Measurements from ENCODE around the gene MAMDC4.

The MAMDC4 gene

GRCh38 chr9:136888454-136888853 is 36.3 kb downstream of the MAMDC4 start:
- peaks cover 9% of the 10 kb centered on the region for H3K79me2 ChIP-seq (ENCODE audit: control insufficient read depth, insufficient read depth, low read length, poor library complexity)
- peaks cover 2% of the 10 kb centered on the region for H3K9me3 ChIP-seq (ENCODE audit: insufficient read depth, low read depth, low read length)
- H2BK12ac ChIP-seq (ENCODE audit: low read length) = no peak overlapping the region
- H3K36me3 ChIP-seq (ENCODE audit: control insufficient read depth in 1 of 2, insufficient read depth in 2 of 2, low read length in 2 of 2) = peaks cover 13 to 21% of the 10 kb centered on the region in 2 experiments
- no peak overlapping the region for H4K12ac ChIP-seq (ENCODE audit: low read depth, low read length)
- H3K27me3 ChIP-seq (ENCODE audit: insufficient read depth, low read length) = no peaks in the 10 kb centered on the region
- H3K14ac ChIP-seq (ENCODE audit: low read length) = no peak overlapping the region
- no peak overlapping the region for H2BK5ac ChIP-seq (ENCODE audit: low read depth, low read length, poor library complexity)
- no peak overlapping the region for H3K23ac ChIP-seq (ENCODE audit: low read length)
- no peak overlapping the region for H4K91ac ChIP-seq (ENCODE audit: low read depth, low read length)
- H3K79me1 ChIP-seq (ENCODE audit: low read length) = peaks cover 10% of the 10 kb centered on the region
- H3K9ac ChIP-seq (ENCODE audit: low read length) = no peak overlapping the region
- DNase-seq = no peak
- no CpG with 5 or more reads among the region's 8 CpGs for WGBS (ENCODE audit: extremely low coverage, insufficient coverage, insufficient read length)
- no peak overlapping the region for H3K18ac ChIP-seq (ENCODE audit: low read length)
- no peak overlapping the region for H3K4me3 ChIP-seq (ENCODE audit: low read depth, low read length)
- H4K8ac ChIP-seq (ENCODE audit: low read depth, low read length) = no peak overlapping the region
- no peak overlapping the region for H3K27ac ChIP-seq (ENCODE audit: low read depth, low read length)
- no peak overlapping the region for H2AFZ ChIP-seq (ENCODE audit: insufficient read depth, low read length, poor library complexity)
- H2AK5ac ChIP-seq (ENCODE audit: low read length) = no peak overlapping the region
- no peak overlapping the region for H2BK120ac ChIP-seq (ENCODE audit: insufficient read depth, low read length, poor library complexity)
- H3K4me2 ChIP-seq (ENCODE audit: low read length) = no peak overlapping the region
- H3K4ac ChIP-seq (ENCODE audit: low read depth, low read length) = peak overlapping the region; percentile 61
- peaks cover 4 to 8% of the 10 kb centered on the region in 2 experiments for H3K4me1 ChIP-seq (ENCODE audit: control insufficient read depth in 1 of 2, insufficient read depth in 2 of 2, low read length in 2 of 2)

DNA sequence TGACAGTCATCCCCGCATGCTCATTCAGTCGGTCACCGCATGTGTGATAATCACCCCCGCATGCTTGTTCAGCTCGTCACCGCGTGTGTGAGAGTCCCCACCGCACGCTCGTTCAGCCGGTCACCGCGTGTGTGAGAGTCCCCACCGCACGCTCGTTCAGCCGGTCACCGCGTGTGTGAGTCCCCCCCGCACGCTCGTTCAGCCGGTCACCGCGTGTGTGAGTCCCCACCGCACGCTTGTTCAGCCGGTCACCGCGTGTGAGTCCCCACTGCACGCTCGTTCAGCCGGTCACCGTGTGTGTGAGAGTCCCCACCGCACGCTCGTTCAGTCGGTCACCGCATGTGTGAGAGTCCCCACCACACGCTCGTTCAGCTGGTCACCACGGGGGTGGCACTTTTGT is 37.7 kb downstream of the MAMDC4 start:
- H2AK5ac ChIP-seq (ENCODE audit: low read length) = no peak overlapping the region
- no peak overlapping the region for H3K27ac ChIP-seq (ENCODE audit: low read depth, low read length)
- no peak overlapping the region for H3K9ac ChIP-seq (ENCODE audit: low read length)
- no peak overlapping the region for H2AFZ ChIP-seq (ENCODE audit: insufficient read depth, low read length, poor library complexity)
- H3K4me3 ChIP-seq (ENCODE audit: low read depth, low read length) = peak overlapping the region; percentile 4
- H3K4me1 ChIP-seq (ENCODE audit: control insufficient read depth in 1 of 2, insufficient read depth in 2 of 2, low read length in 2 of 2) = peaks cover 4 to 8% of the 10 kb centered on the region in 2 experiments
- no peak overlapping the region for H3K18ac ChIP-seq (ENCODE audit: low read length)
- no peak overlapping the region for H4K91ac ChIP-seq (ENCODE audit: low read depth, low read length)
- no peak overlapping the region for H2BK5ac ChIP-seq (ENCODE audit: low read depth, low read length, poor library complexity)
- H3K4me2 ChIP-seq (ENCODE audit: low read length) = no peak overlapping the region
- no peak overlapping the region for H3K23ac ChIP-seq (ENCODE audit: low read length)
- H3K79me1 ChIP-seq (ENCODE audit: low read length) = peaks cover 10% of the 10 kb centered on the region
- H2BK120ac ChIP-seq (ENCODE audit: insufficient read depth, low read length, poor library complexity) = no peak overlapping the region
- no CpG with 5 or more reads among the region's 42 CpGs for WGBS (ENCODE audit: extremely low coverage, insufficient coverage, insufficient read length)
- no peak overlapping the region for H4K12ac ChIP-seq (ENCODE audit: low read depth, low read length)
- no peak overlapping the region for H4K8ac ChIP-seq (ENCODE audit: low read depth, low read length)
- H3K4ac ChIP-seq (ENCODE audit: low read depth, low read length) = peak overlapping the region; percentile 53
- no peaks in the 10 kb centered on the region for H3K27me3 ChIP-seq (ENCODE audit: insufficient read depth, low read length)
- H3K36me3 ChIP-seq (ENCODE audit: control insufficient read depth in 1 of 2, insufficient read depth in 2 of 2, low read length in 2 of 2) = peaks cover 16 to 21% of the 10 kb centered on the region in 2 experiments
- H2BK12ac ChIP-seq (ENCODE audit: low read length) = no peak overlapping the region
- peaks cover 2% of the 10 kb centered on the region for H3K9me3 ChIP-seq (ENCODE audit: insufficient read depth, low read depth, low read length)
- peaks cover 9% of the 10 kb centered on the region for H3K79me2 ChIP-seq (ENCODE audit: control insufficient read depth, insufficient read depth, low read length, poor library complexity)
- no peak for DNase-seq
- no peak overlapping the region for H3K14ac ChIP-seq (ENCODE audit: low read length)

DNA sequence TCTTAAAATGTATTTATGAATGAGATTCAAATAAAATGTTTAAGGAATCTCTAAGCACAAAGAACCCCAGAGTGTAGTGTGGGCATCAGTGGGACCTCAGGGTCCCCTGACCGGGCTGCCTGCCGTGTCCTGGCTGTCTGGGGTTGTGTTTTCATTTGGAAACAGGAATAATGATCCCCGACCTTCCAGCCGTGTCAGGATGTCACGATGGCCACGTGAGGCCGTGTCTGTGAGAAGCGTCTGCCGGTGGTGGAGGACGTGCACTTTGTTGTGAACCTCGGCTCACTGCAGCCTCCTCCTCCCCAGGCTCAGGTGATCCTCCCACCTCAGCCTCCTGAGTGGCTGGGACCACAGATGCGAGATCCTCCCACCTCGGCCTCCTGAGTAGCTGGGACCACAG is 38.5 kb downstream of the MAMDC4 start:
- Histone ChIP-seq H2AFZ (ENCODE audit: insufficient read depth, low read length, poor library complexity) (no peak overlapping the region), H4K8ac (ENCODE audit: low read depth, low read length) (no peak overlapping the region), H4K12ac (ENCODE audit: low read depth, low read length) (no peak overlapping the region), H3K27me3 (ENCODE audit: insufficient read depth, low read length) (no peaks in the 10 kb centered on the region), H2BK120ac (ENCODE audit: insufficient read depth, low read length, poor library complexity) (no peak overlapping the region), H3K18ac (ENCODE audit: low read length) (no peak overlapping the region), H3K4me3 (ENCODE audit: low read depth, low read length) (no peak overlapping the region), H3K4ac (ENCODE audit: low read depth, low read length) (peak overlapping the region; percentile 24), H3K4me1 (ENCODE audit: control insufficient read depth in 1 of 2, insufficient read depth in 2 of 2, low read length in 2 of 2) (peaks cover 4 to 5% of the 10 kb centered on the region in 2 experiments), H3K9me3 (ENCODE audit: insufficient read depth, low read depth, low read length) (peaks cover 2% of the 10 kb centered on the region), H3K36me3 (ENCODE audit: control insufficient read depth in 1 of 2, insufficient read depth in 2 of 2, low read length in 2 of 2) (peaks cover 20 to 24% of the 10 kb centered on the region in 2 experiments), H2AK5ac (ENCODE audit: low read length) (no peak overlapping the region), H3K9ac (ENCODE audit: low read length) (no peak overlapping the region), H3K23ac (ENCODE audit: low read length) (no peak overlapping the region), H3K27ac (ENCODE audit: low read depth, low read length) (no peak overlapping the region), H2BK12ac (ENCODE audit: low read length) (no peak overlapping the region), H3K79me1 (ENCODE audit: low read length) (peaks cover 10% of the 10 kb centered on the region), H2BK5ac (ENCODE audit: low read depth, low read length, poor library complexity) (no peak overlapping the region), H3K4me2 (ENCODE audit: low read length) (no peak overlapping the region), H3K79me2 (ENCODE audit: control insufficient read depth, insufficient read depth, low read length, poor library complexity) (peaks cover 9% of the 10 kb centered on the region), H4K91ac (ENCODE audit: low read depth, low read length) (no peak overlapping the region), H3K14ac (ENCODE audit: low read length) (no peak overlapping the region)
- DNase-seq = no peak
- no CpG with 5 or more reads among the region's 13 CpGs for WGBS (ENCODE audit: extremely low coverage, insufficient coverage, insufficient read length)

- no peak overlapping the region for H3K27ac ChIP-seq (ENCODE audit: low read depth, low read length)
- no peaks in the 10 kb centered on the region for H3K4me1 ChIP-seq (ENCODE audit: control insufficient read depth in 1 of 2, insufficient read depth in 2 of 2, low read length in 2 of 2)
- H2BK5ac ChIP-seq (ENCODE audit: low read depth, low read length, poor library complexity) = no peak overlapping the region
- H3K9me3 ChIP-seq (ENCODE audit: insufficient read depth, low read depth, low read length) = peaks cover 5% of the 10 kb centered on the region
- H3K79me2 ChIP-seq (ENCODE audit: control insufficient read depth, insufficient read depth, low read length, poor library complexity) = no peaks in the 10 kb centered on the region
- no peak overlapping the region for H3K14ac ChIP-seq (ENCODE audit: low read length)
- H4K8ac ChIP-seq (ENCODE audit: low read depth, low read length) = no peak overlapping the region
- H3K27me3 ChIP-seq (ENCODE audit: insufficient read depth, low read length) = no peaks in the 10 kb centered on the region
- no peak overlapping the region for H2AK5ac ChIP-seq (ENCODE audit: low read length)
- peak overlapping the region; percentile 28 for H3K4ac ChIP-seq (ENCODE audit: low read depth, low read length)
- no peak overlapping the region for H3K23ac ChIP-seq (ENCODE audit: low read length)
- no peak overlapping the region for H3K18ac ChIP-seq (ENCODE audit: low read length)
- no peaks in the 10 kb centered on the region for H3K79me1 ChIP-seq (ENCODE audit: low read length)
- no peak overlapping the region for H3K4me2 ChIP-seq (ENCODE audit: low read length)
- H2BK120ac ChIP-seq (ENCODE audit: insufficient read depth, low read length, poor library complexity) = no peak overlapping the region
- H3K36me3 ChIP-seq (ENCODE audit: control insufficient read depth in 1 of 2, insufficient read depth in 2 of 2, low read length in 2 of 2) = peaks cover 38 to 39% of the 10 kb centered on the region in 2 experiments
- no peak overlapping the region for H2BK12ac ChIP-seq (ENCODE audit: low read length)
- DNase-seq = no peak
- no peak overlapping the region for H3K9ac ChIP-seq (ENCODE audit: low read length)
- no peak overlapping the region for H4K12ac ChIP-seq (ENCODE audit: low read depth, low read length)
- H2AFZ ChIP-seq (ENCODE audit: insufficient read depth, low read length, poor library complexity) = no peak overlapping the region
- WGBS (ENCODE audit: extremely low coverage, insufficient coverage, insufficient read length) = no CpG with 5 or more reads among the region's 11 CpGs
- H4K91ac ChIP-seq (ENCODE audit: low read depth, low read length) = no peak overlapping the region
- H3K4me3 ChIP-seq (ENCODE audit: low read depth, low read length) = no peak overlapping the region
Observed at GRCh38 chr9:136896027-136896426, 43.9 kb downstream of the MAMDC4 start.

All from trophoblast cell (in vitro differentiated cells and primary cell).